GM12878 (cell line): ENCODE data around the gene CCDC141. TPM values are rescaled to one million over a fixed set of nuclear protein-coding genes. Genes with fewer than 3 reads are reported as not detected.

ENCODE experiments used
- ATAC-seq: fragments of 200-7000 bp; cut with Tn5 transposase; 3 replicates; pipeline ENCODE4 v1.9.1; 2020; ENCODE audit warnings: mild to moderate bottlenecking, moderate library complexity
- BruUV-seq: library from RNA; stranded (reverse); fragments of 400-500 nt; replicated peaks from 2 replicates; lab custom pipeline; 2021; lab: Mats Ljungman, UMichigan
- CTCF ChIA-PET: fragments of 300-600 bp; sonication (Branson Sonifier 250); formaldehyde crosslinking; extraction: SDS; loops from one replicate; lab custom pipeline; 2021; ENCODE audit warnings: inconsistent platforms; lab: Yijun Ruan, JAX
- POLR2A ChIA-PET: fragments of 350-600 bp; formaldehyde crosslinking; extraction: SDS; loops from one replicate; lab custom pipeline; 2021; ENCODE audit warnings: inconsistent platforms; lab: Charles Lee
- RAD21 ChIA-PET: fragments of 300-600 bp; sonication (Branson Sonifier 250); formaldehyde crosslinking; loops from one replicate; lab custom pipeline; 2023; ENCODE audit warnings: antibody characterized with exemption; ENCODE audit not compliant: unreplicated experiment; lab: Charles Lee
- SMC1A ChIA-PET: fragments of 300-600 bp; sonication (Branson Sonifier 250); formaldehyde crosslinking; loops from one replicate; lab custom pipeline; 2023; ENCODE audit not compliant: unreplicated experiment, uncharacterized antibody; lab: Charles Lee
- DNase-seq: peaks from one replicate; pipeline ENCODE4 v3.0.0-alpha.2; 2011; ENCODE audit warnings: low read depth, low spot score
- FAIRE-seq: peaks from 3 replicates; lab custom pipeline; 2011; peaks lifted over from hg19 to GRCh38; lab: Jason Lieb, UNC
- H2AFZ ChIP-seq: 2 replicates; pipeline ENCODE4 v1.6.0; 2011; ENCODE audit warnings: low read depth, low read length, control low read depth; ENCODE audit not compliant: control insufficient read depth
- H3K27ac ChIP-seq: 2 replicates; pipeline ENCODE4 v1.5.1; 2011; ENCODE audit warnings: control low read depth; ENCODE audit not compliant: control insufficient read depth, insufficient read depth
- H3K27me3 ChIP-seq, 2 experiments: replicated peaks in 1 of 2; 2 replicates each; pipeline versions ENCODE4 v1.6.0 to v1.6.1; 2011; ENCODE audit warnings: low read length in 1 of 2; ENCODE audit not compliant: control insufficient read depth in 2 of 2, insufficient read depth in 2 of 2
- H3K36me3 ChIP-seq, 2 experiments: 2 replicates each; pipeline ENCODE4 v1.5.1; 2011; ENCODE audit warnings: low read length in 1 of 2; ENCODE audit not compliant: control insufficient read depth in 2 of 2, insufficient read depth in 2 of 2
- H3K4me1 ChIP-seq: 2 replicates; pipeline ENCODE4 v1.6.1; 2011; ENCODE audit warnings: mild to moderate bottlenecking, low read length, moderate library complexity, mixed read lengths; ENCODE audit not compliant: control insufficient read depth, insufficient read depth
- H3K4me2 ChIP-seq: 2 replicates; pipeline ENCODE4 v1.6.0; 2011; ENCODE audit warnings: control low read depth; ENCODE audit not compliant: control insufficient read depth, insufficient read depth
- H3K4me3 ChIP-seq: fragments of 200-600 bp; sonication (generic); 2 replicates; pipeline ENCODE4 v1.5.1; 2016
- H3K79me2 ChIP-seq: 2 replicates; pipeline ENCODE4 v1.6.0; 2011; ENCODE audit warnings: low read length; ENCODE audit not compliant: control insufficient read depth, insufficient read depth
- H3K9ac ChIP-seq: 2 replicates; pipeline ENCODE4 v1.8.0; 2011; ENCODE audit warnings: low read length, control low read depth, mixed read lengths; ENCODE audit not compliant: control insufficient read depth, insufficient read depth
- H3K9me3 ChIP-seq: replicated peaks from 3 replicates; pipeline ENCODE4 v1.5.1; 2011; ENCODE audit warnings: mild to moderate bottlenecking, low read length; ENCODE audit not compliant: control insufficient read depth, insufficient read depth
- H4K20me1 ChIP-seq: 2 replicates; pipeline ENCODE4 v1.6.0; 2011; ENCODE audit not compliant: control insufficient read depth, insufficient read depth
- EGR1 ChIP-seq, 2 experiments: IDR thresholded peaks; 1 replicate in 1 of 2; 2 replicates in 1 of 2; pipeline ENCODE4 v1.6.1; 2011 to 2012; ENCODE audit warnings: low read depth in 2 of 2, low read length in 2 of 2, borderline replicate concordance in 1 of 2, mild to moderate bottlenecking in 1 of 2, moderate library complexity in 1 of 2
- FOXK2 ChIP-seq: fragments of 450-650 bp; IDR thresholded peaks from 2 replicates; pipeline ENCODE4 v1.6.1; 2017; ENCODE audit warnings: mild to moderate bottlenecking, moderate library complexity
- IRF5 ChIP-seq: fragments of 450-650 bp; IDR thresholded peaks from 2 replicates; pipeline ENCODE4 v1.6.1; 2017; ENCODE audit warnings: borderline replicate concordance
- MXI1 ChIP-seq: fragments of 150-350 bp; IDR thresholded peaks from 2 replicates; pipeline ENCODE4 v1.6.1; 2011; ENCODE audit warnings: low read depth, mild to moderate bottlenecking, inconsistent platforms, low read length, improper control_type of control experiment
- RELA ChIP-seq: fragments of 450-650 bp; IDR thresholded peaks from 2 replicates; pipeline ENCODE4 v1.8.0; 2014; ENCODE audit warnings: borderline replicate concordance; ENCODE audit not compliant: partially characterized antibody
- SMARCA5 ChIP-seq: fragments of 450-650 bp; IDR thresholded peaks from 2 replicates; pipeline ENCODE4 v1.6.1; 2017; ENCODE audit warnings: mild to moderate bottlenecking
- STAT1 ChIP-seq: fragments of 450-650 bp; conservative IDR thresholded peaks from 2 replicates; pipeline ENCODE4 v1.6.1; 2014; ENCODE audit warnings: antibody characterized with exemption, mild to moderate bottlenecking
- TARDBP ChIP-seq: IDR thresholded peaks from 2 replicates; pipeline ENCODE4 v1.6.1; 2016; ENCODE audit warnings: borderline replicate concordance
- TCF12 ChIP-seq: IDR thresholded peaks from 2 replicates; pipeline ENCODE4 v1.6.1; 2011; ENCODE audit warnings: low read depth, mild to moderate bottlenecking, low read length
- ZBTB40 ChIP-seq: fragments of 450-650 bp; IDR thresholded peaks from 2 replicates; pipeline ENCODE4 v1.6.1; 2016; ENCODE audit warnings: mild to moderate bottlenecking, moderate library complexity, borderline replicate concordance
- ZSCAN29 ChIP-seq: fragments of 450-650 bp; IDR thresholded peaks from 2 replicates; pipeline ENCODE4 v1.6.1; 2017; ENCODE audit warnings: mild to moderate bottlenecking, moderate library complexity
- WGBS: methylation state at CpG from one replicate; pipeline ENCODE4 v1.1.6; 2016; ENCODE audit warnings: low lambda C conversion rate; ENCODE audit not compliant: insufficient replicate concordance, insufficient coverage; ENCODE audit errors: missing lambda C conversion rate; 5-methylcytosine and 5-hydroxymethylcytosine counted together
- in situ Hi-C: fragments of 300-500 bp; cut with MboI; formaldehyde crosslinking; loops from 9 replicates; pipeline ENCODE4 v1.14.3; 2018; ENCODE audit warnings: mixed read lengths
- intact Hi-C: fragments of 100-400 bp; cut with micrococcal nuclease; formaldehyde crosslinking; loops from one replicate; pipeline ENCODE4 v1.14.2; 2022; ENCODE audit not compliant: unreplicated experiment
- polyA plus RNA-seq, 11 experiments: library from polyadenylated mRNA; depleted of rRNA in 4 of 11; unstranded in 6 of 11; stranded (reverse) in 5 of 11; fragments of >200 nt; fragmentation: Nextera tagmentation in 4 of 11; fragmentation: Illumina TruSeq in 1 of 11; extraction: Ambion mirVana in 4 of 11; extraction: Trizol in 1 of 11; gene quantifications; 1 replicate in 1 of 11; 2 replicates in 10 of 11; pipeline versions ENCODE4 v1.2.1 to v1.2.3, GENCODE V29; 2011 to 2016; ENCODE audit warnings: inconsistent platforms in 2 of 11, missing spikeins in 2 of 11, low read depth in 1 of 11
- total RNA-seq, 4 experiments: library from RNA; depleted of rRNA in 3 of 4; stranded (reverse); fragments of >200 nt in 3 of 4; fragmentation: Illumina TruSeq in 1 of 4; extraction: Trizol in 1 of 4; gene quantifications; 2 replicates each; pipeline versions ENCODE4 v1.2.1 to v1.2.3, GENCODE V29; 2013 to 2021
- TF ChIP-seq, protein P1 (sequence below): fragments of 450-650 bp; formaldehyde crosslinking; IDR thresholded peaks from 2 replicates; pipeline ENCODE4 v1.5.0; 2022; ENCODE audit warnings: mild to moderate bottlenecking, missing genetic modification characterization

CCDC141 gene
- total and polyA plus RNA-seq, 10 of the 15 experiments (the other 5 are each of a cell fraction or from before 2014, with no cell fraction given), result 0.84 to 12.5 (median 3.6) TPM

GRCh38 chr2:179057737-179058136 is 7.8 kb upstream of the CCDC141 start:
- Histone ChIP-seq H3K4me2 (no peak overlapping the region), H2AFZ (no peak overlapping the region), H3K4me1 (peaks cover 9% of the 10 kb centered on the region), H3K36me3 (no peaks in the 10 kb centered on the region), H3K9me3 (no peaks in the 10 kb centered on the region; the same call in 2 of the 3 replicates), H3K9ac (no peak overlapping the region), H3K79me2 (no peaks in the 10 kb centered on the region), H3K27me3 (no peaks in the 10 kb centered on the region), H3K4me3 (no peak overlapping the region), H3K27ac (no peak overlapping the region), H4K20me1 (no peaks in the 10 kb centered on the region)
- FAIRE-seq, result no peak
- intact Hi-C loops (no loop called here), in situ Hi-C loops (no loop called here)
- SMC1A ChIA-PET, result interaction anchor here (0.6 to 4.4 kb wide), 13 partner anchors 8 to 131 kb away, joined by 3 to 33 read pairs (median 4); partner anchors contain the start of gene CCDC141
- WGBS, result 78% methylated on average over 5 of the region's 5 CpGs
- RAD21 ChIA-PET, result interaction anchor here (1.0 to 2.8 kb wide), 8 partner anchors 7 to 72 kb away, joined by 3 to 23 read pairs (median 8); partner anchors contain the start of gene CCDC141
- ATAC-seq, result no peak
- no peak for DNase-seq
- no TSS peak for BruUV-seq
- POLR2A ChIA-PET, result interaction anchor here (0.6 to 3.9 kb wide), 5 partner anchors 8 to 68 kb away, joined by 3 to 24 read pairs (median 7); partner anchors contain the start of gene CCDC141
- CTCF ChIA-PET, result interaction anchor here (1.0 to 3.0 kb wide), 9 partner anchors 8 to 72 kb away, joined by 3 to 15 read pairs (median 4); partner anchors contain the start of gene CCDC141
- no peak for TF ChIP-seq TCF12
- TF ChIP-seq TARDBP, result no peak
- TF ChIP-seq, protein P1, sequence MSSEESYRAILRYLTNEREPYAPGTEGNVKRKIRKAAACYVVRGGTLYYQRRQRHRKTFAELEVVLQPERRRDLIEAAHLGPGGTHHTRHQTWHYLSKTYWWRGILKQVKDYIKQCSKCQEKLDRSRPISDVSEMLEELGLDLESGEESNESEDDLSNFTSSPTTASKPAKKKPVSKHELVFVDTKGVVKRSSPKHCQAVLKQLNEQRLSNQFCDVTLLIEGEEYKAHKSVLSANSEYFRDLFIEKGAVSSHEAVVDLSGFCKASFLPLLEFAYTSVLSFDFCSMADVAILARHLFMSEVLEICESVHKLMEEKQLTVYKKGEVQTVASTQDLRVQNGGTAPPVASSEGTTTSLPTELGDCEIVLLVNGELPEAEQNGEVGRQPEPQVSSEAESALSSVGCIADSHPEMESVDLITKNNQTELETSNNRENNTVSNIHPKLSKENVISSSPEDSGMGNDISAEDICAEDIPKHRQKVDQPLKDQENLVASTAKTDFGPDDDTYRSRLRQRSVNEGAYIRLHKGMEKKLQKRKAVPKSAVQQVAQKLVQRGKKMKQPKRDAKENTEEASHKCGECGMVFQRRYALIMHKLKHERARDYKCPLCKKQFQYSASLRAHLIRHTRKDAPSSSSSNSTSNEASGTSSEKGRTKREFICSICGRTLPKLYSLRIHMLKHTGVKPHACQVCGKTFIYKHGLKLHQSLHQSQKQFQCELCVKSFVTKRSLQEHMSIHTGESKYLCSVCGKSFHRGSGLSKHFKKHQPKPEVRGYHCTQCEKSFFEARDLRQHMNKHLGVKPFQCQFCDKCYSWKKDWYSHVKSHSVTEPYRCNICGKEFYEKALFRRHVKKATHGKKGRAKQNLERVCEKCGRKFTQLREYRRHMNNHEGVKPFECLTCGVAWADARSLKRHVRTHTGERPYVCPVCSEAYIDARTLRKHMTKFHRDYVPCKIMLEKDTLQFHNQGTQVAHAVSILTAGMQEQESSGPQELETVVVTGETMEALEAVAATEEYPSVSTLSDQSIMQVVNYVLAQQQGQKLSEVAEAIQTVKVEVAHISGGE, result no peak
- no peak for TF ChIP-seq SMARCA5
- no peak for TF ChIP-seq ZBTB40
- TF ChIP-seq FOXK2, result no peak
- TF ChIP-seq STAT1, result no peak
- TF ChIP-seq RELA, result no peak
- TF ChIP-seq IRF5, result no peak
- no peak for TF ChIP-seq EGR1 (IDR thresholded peaks at IDR 0.05; ENCODE audit: borderline replicate concordance in 1 of 2, low read depth in 2 of 2, low read length in 2 of 2)
- no peak for TF ChIP-seq ZSCAN29
- no peak for TF ChIP-seq MXI1
